SK-N-SH treated with all-trans-retinoic acid at 6 μM for 48 hours (cell line): Measurements from ENCODE around the gene LILRB1.
"Not testable (repeated sequence)": the region's sequence is repeated elsewhere in the genome, so short reads cannot be mapped to it uniquely, and the experiment has no call there.

Source experiments
- CSDC2 ChIP-seq: fragments of 250-450 bp; sonication (Bioruptor Pico); IDR thresholded peaks from 2 replicates; pipeline ENCODE4 v1.5.0; 2020; ENCODE audit warnings: mild to moderate bottlenecking, moderate library complexity
- ZNF8 ChIP-seq: fragments of 450-650 bp; formaldehyde crosslinking; IDR thresholded peaks from 2 replicates; pipeline ENCODE4 v1.5.0; 2020; ENCODE audit warnings: mild to moderate bottlenecking, moderate library complexity
- TF ChIP-seq, protein P1 (sequence below): fragments of 250-450 bp; sonication (Bioruptor Pico); IDR thresholded peaks from 2 replicates; pipeline ENCODE4 v1.8.0; 2020; ENCODE audit warnings: mild to moderate bottlenecking, moderate library complexity, borderline replicate concordance
- TF ChIP-seq, protein P2 (sequence below): fragments of 250-450 bp; sonication (Bioruptor Pico); IDR thresholded peaks from 2 replicates; pipeline ENCODE4 v1.5.0; 2020; ENCODE audit warnings: mild to moderate bottlenecking, moderate library complexity

DNA sequence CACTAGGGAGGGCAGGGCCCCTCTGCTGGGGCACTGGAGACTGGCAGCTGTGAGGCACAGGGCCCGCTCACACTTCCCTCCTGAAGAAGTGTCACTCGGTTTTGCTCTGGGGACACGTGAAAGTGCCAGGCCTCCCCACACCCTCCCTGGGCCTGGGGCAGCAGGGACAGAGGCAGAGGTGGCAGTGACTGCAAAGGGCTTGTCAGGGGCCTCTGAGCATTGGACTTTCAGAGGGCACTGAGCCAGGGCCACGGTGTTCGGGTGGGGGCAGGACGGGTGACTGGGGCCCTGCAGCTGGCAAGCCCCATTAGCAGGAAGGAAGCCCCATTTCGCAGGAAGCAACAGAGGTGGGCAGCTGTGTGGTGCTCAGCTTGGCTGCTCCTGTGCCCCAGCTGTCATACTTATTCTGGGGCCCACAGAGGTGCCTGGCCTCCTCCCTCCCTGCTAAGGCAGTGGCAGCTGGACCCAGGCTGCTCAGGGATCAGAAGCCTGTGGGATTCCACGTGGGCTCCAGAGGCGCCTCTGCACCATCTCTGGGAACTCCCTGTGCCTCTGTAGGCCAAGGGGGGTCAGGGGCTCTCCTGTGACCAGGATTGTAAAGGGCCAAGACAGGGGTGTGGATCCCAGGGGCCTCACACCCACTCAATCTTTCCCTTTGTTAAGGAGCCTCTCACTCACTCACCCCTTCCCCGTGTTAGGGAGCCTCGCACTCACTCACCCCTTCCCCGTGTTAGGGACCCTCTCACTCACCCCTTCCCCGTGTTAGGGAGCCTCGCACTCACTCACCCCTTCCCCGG is 5.2 kb upstream of the LILRB1 start:
- not testable (repeated sequence) for TF ChIP-seq ZNF8 (CRISPR knock-in tag); CSDC2
- TF ChIP-seq, protein P1, sequence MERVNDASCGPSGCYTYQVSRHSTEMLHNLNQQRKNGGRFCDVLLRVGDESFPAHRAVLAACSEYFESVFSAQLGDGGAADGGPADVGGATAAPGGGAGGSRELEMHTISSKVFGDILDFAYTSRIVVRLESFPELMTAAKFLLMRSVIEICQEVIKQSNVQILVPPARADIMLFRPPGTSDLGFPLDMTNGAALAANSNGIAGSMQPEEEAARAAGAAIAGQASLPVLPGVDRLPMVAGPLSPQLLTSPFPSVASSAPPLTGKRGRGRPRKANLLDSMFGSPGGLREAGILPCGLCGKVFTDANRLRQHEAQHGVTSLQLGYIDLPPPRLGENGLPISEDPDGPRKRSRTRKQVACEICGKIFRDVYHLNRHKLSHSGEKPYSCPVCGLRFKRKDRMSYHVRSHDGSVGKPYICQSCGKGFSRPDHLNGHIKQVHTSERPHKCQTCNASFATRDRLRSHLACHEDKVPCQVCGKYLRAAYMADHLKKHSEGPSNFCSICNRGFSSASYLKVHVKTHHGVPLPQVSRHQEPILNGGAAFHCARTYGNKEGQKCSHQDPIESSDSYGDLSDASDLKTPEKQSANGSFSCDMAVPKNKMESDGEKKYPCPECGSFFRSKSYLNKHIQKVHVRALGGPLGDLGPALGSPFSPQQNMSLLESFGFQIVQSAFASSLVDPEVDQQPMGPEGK (CRISPR knock-in tag), result not testable (repeated sequence)
- TF ChIP-seq, protein P2, sequence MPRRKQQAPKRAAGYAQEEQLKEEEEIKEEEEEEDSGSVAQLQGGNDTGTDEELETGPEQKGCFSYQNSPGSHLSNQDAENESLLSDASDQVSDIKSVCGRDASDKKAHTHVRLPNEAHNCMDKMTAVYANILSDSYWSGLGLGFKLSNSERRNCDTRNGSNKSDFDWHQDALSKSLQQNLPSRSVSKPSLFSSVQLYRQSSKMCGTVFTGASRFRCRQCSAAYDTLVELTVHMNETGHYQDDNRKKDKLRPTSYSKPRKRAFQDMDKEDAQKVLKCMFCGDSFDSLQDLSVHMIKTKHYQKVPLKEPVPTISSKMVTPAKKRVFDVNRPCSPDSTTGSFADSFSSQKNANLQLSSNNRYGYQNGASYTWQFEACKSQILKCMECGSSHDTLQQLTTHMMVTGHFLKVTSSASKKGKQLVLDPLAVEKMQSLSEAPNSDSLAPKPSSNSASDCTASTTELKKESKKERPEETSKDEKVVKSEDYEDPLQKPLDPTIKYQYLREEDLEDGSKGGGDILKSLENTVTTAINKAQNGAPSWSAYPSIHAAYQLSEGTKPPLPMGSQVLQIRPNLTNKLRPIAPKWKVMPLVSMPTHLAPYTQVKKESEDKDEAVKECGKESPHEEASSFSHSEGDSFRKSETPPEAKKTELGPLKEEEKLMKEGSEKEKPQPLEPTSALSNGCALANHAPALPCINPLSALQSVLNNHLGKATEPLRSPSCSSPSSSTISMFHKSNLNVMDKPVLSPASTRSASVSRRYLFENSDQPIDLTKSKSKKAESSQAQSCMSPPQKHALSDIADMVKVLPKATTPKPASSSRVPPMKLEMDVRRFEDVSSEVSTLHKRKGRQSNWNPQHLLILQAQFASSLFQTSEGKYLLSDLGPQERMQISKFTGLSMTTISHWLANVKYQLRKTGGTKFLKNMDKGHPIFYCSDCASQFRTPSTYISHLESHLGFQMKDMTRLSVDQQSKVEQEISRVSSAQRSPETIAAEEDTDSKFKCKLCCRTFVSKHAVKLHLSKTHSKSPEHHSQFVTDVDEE (CRISPR knock-in tag), result not testable (repeated sequence)
